Right lobe of liver (tissue), 4 donors: Measurements from ENCODE around the gene ZNF524.

Experiments
- CTCF ChIP-seq, 4 donors: fragments of 200-600 bp in 3 of 4; fragments of 450-650 bp in 1 of 4; IDR thresholded peaks; one replicate each; pipeline versions ENCODE4 v1.5.1 to v1.8.0; 2016 to 2022; ENCODE audit warnings: antibody characterized with exemption in 4 of 4, mild to moderate bottlenecking in 2 of 4
- POLR2A ChIP-seq: fragments of 450-650 bp; IDR thresholded peaks from one replicate; pipeline ENCODE4 v1.6.1; 2017; ENCODE audit warnings: antibody characterized with exemption, mild to moderate bottlenecking
- donor health status: DM: no; HTN: no; CAD: no.
- donor health status: DM: no; HTN: no; CAD: no.
- donor health status: DM: no; HTN: yes; CAD: no.

DNA sequence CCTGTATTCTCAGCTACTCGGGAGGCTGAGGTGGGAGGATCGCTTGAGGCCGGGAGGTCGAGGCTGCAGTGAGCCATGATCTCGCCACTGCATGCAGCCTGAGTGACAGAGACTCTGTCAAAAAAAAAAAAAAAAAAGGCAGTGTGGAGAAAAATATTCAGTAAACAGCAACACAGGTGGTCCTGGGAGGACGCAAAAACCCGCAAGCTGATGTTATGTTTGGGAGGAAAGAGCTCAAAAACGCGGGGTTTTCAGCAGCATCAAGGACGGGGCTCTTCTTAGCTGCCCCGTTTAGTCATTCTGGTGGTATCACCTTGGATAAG is 24.9 kb downstream of the ZNF524 start:
- TF ChIP-seq CTCF (IDR thresholded peaks at IDR 0.05) (no peak), POLR2A (no peak)
